Thoracic aorta (tissue), 2 donors: ENCODE measurements around the gene RBM33. TPM values are rescaled to one million over a fixed set of nuclear protein-coding genes. Genes with fewer than 3 reads are reported as not detected.

Experiments
- ATAC-seq: fragments of 150-250 bp; one replicate; pipeline ENCODE4 v1.8.0; 2017; ENCODE audit warnings: low read depth; ENCODE audit not compliant: insufficient number of reproducible peaks, low FRiP score
- DNase-seq: peaks from one replicate; pipeline ENCODE4 v3.0.0-alpha.2; 2020; ENCODE audit warnings: low spot score
- H3K27ac ChIP-seq, 2 donors: fragments of 200-600 bp; sonication (generic); 1 replicate in 1 of 2; 2 replicates in 1 of 2; pipeline ENCODE4 v1.5.1; 2016; ENCODE audit warnings: mild to moderate bottlenecking in 2 of 2, moderate library complexity in 2 of 2
- H3K27me3 ChIP-seq: fragments of 200-600 bp; sonication (generic); replicated peaks from 2 replicates; pipeline ENCODE4 v1.6.0; 2016; ENCODE audit warnings: mild to moderate bottlenecking; ENCODE audit not compliant: insufficient read depth
- H3K36me3 ChIP-seq: fragments of 200-600 bp; sonication (generic); one replicate; pipeline ENCODE4 v1.5.1; 2016
- H3K4me1 ChIP-seq, 2 donors: fragments of 200-600 bp; sonication (generic); 1 replicate in 1 of 2; 2 replicates in 1 of 2; pipeline versions ENCODE4 v1.5.1 to v1.6.0; 2016; ENCODE audit warnings: low read depth in 2 of 2, mild to moderate bottlenecking in 1 of 2; ENCODE audit not compliant: control insufficient read depth in 1 of 2
- H3K4me3 ChIP-seq: fragments of 200-600 bp; sonication (generic); 2 replicates; pipeline ENCODE4 v1.5.1; 2016; ENCODE audit warnings: mild to moderate bottlenecking
- H3K9me3 ChIP-seq: fragments of 200-600 bp; sonication (generic); 2 replicates; pipeline ENCODE4 v1.5.1; 2016
- total RNA-seq, 2 donors: library from RNA; depleted of rRNA; stranded (reverse); fragments of >200 nt; gene quantifications; one replicate each; pipeline versions ENCODE4 v1.1.0 to v1.2.3, GENCODE V29; 2016
- TF ChIP-seq, protein P1 (sequence below): fragments of 200-600 bp; sonication (generic); IDR thresholded peaks from one replicate; pipeline ENCODE4 v1.5.1; 2019; ENCODE audit warnings: antibody characterized with exemption

RBM33 gene
- total RNA-seq, 2 donors from 2014 or later, result 64.6 to 80.3 TPM

DNA sequence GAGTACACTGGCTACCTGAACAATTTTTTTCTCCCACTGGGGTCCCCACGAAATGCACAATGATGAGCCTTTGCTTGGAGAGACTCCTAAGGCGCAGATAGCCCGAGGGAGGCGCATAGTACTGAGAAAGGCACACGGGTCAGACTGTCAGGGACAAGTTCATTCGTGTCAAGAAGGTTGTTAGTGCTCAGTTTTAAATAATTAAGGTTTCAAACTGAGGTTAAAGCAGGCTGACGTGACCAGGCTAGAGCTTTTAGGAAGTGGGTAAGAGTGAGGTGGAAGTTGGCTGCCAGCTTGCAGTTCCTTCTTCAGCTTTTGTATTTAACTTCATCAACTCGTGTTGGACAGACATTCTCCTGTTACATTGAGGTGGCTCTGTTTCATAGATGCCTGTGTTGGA is 31.6 kb downstream of the RBM33 start:
- TF ChIP-seq, protein P1, sequence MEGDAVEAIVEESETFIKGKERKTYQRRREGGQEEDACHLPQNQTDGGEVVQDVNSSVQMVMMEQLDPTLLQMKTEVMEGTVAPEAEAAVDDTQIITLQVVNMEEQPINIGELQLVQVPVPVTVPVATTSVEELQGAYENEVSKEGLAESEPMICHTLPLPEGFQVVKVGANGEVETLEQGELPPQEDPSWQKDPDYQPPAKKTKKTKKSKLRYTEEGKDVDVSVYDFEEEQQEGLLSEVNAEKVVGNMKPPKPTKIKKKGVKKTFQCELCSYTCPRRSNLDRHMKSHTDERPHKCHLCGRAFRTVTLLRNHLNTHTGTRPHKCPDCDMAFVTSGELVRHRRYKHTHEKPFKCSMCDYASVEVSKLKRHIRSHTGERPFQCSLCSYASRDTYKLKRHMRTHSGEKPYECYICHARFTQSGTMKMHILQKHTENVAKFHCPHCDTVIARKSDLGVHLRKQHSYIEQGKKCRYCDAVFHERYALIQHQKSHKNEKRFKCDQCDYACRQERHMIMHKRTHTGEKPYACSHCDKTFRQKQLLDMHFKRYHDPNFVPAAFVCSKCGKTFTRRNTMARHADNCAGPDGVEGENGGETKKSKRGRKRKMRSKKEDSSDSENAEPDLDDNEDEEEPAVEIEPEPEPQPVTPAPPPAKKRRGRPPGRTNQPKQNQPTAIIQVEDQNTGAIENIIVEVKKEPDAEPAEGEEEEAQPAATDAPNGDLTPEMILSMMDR, result no peak
- H3K27ac ChIP-seq, result no peak overlapping the region
- H3K27me3 ChIP-seq, result no peaks in the 10 kb centered on the region
- ATAC-seq (no peak), DNase-seq (no peak)
- peaks cover 0 to 16% of the 10 kb centered on the region in 2 donors for H3K4me1 ChIP-seq
- H3K4me3 ChIP-seq, result no peak overlapping the region
- peaks cover 10% of the 10 kb centered on the region for H3K36me3 ChIP-seq
- H3K9me3 ChIP-seq, result no peaks in the 10 kb centered on the region

DNA sequence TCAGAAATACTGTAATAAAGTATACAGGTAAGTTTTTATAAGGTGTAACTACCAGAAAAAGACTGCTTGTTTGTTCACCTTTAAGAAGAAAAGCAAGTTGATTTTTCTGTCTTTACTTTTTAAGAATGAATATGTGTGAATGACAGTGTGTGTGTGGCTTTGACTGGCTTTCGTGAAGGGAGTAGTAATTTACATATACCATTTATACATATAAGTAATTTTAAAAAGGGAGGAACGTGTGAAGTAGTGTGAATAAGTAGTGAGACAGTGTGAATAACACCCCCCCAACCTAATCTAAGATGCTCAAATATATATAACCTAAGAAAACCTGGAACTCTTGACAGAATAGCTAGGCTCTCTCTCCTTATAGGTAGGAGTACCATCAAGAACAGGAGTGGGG is 33.2 kb downstream of the RBM33 start:
- TF ChIP-seq, protein P1, result no peak
- H3K4me1 ChIP-seq, result peaks cover 0 to 12% of the 10 kb centered on the region in 2 donors
- H3K4me3 ChIP-seq, result no peak overlapping the region
- no peaks in the 10 kb centered on the region for H3K9me3 ChIP-seq
- H3K36me3 ChIP-seq, result peaks cover 15% of the 10 kb centered on the region
- ATAC-seq (no peak), DNase-seq (no peak)
- H3K27ac ChIP-seq, result no peak overlapping the region
- H3K27me3 ChIP-seq, result no peaks in the 10 kb centered on the region

DNA sequence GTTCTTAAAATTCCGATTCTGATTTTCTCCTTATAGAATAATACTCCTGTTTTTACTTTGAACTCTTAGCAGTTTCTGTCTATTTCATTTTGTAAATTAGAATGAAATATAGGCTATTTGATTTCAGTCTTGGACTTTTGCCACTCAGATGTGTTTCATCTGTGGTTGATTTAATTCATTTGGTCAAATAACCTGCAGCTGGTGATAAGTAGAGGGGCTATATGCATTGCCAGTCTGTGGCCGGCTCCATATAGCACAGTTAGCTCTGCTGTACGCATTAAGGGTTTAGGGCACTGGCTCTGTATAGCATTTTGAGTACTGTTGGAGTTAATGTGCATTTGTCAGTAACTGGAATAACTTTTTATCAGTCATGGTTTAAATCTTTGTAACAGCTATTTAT is 35.7 kb downstream of the RBM33 start:
- TF ChIP-seq, protein P1, result no peak
- DNase-seq (no peak), ATAC-seq (no peak)
- Histone ChIP-seq H3K9me3 (no peaks in the 10 kb centered on the region), H3K27ac (no peak overlapping the region), H3K4me3 (no peak overlapping the region), H3K4me1 (peaks cover 0 to 12% of the 10 kb centered on the region in 2 donors), H3K36me3 (peaks cover 22% of the 10 kb centered on the region), H3K27me3 (no peaks in the 10 kb centered on the region)

DNA sequence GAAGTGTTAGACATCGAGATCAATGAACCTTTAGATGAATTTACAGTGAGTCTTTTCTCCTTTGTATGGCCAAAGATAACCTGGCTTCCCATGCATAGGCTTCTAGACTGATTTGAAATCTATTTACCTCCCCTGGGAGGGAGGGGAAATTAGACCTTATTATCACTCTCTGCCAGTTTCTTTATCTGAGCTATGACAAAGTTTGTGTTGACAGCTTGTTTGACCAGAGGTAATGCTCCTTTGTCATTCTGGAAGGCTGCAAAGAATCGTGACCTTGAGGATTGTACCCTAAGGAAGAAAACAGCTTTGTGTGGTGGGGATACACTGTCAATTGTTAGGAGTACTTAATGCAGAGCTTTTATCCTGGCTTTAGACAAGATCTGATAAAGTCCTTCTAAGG is 36.4 kb downstream of the RBM33 start:
- no peaks in the 10 kb centered on the region for H3K9me3 ChIP-seq
- peaks cover 22% of the 10 kb centered on the region for H3K36me3 ChIP-seq
- H3K27ac ChIP-seq, result no peak overlapping the region
- no peak for ATAC-seq
- TF ChIP-seq, protein P1, result no peak
- H3K4me3 ChIP-seq, result no peak overlapping the region
- no peak for DNase-seq
- H3K4me1 ChIP-seq, result peaks cover 0 to 11% of the 10 kb centered on the region in 2 donors
- H3K27me3 ChIP-seq, result no peaks in the 10 kb centered on the region

DNA sequence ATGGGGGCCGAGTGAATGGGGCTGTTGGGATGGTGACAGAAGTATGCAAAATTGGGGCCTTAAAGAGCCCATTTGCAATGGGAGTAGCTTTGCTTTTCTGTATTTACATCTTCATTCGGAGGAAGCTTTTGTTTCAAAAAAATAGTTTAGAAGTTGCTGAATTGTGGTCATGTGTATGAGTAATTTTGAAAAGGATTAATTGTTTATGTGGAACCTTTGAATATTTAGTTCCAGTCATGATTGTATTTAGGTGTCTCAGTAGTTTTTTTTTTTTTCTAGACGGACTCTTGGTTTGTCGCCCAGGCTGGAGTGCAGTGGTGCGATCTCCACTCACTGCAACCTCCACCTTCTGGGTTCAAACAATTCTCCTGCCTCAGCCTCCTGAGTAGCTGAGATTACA is 37.2 kb downstream of the RBM33 start:
- Histone ChIP-seq H3K36me3 (peaks cover 22% of the 10 kb centered on the region), H3K9me3 (no peaks in the 10 kb centered on the region), H3K27ac (no peak overlapping the region), H3K4me1 (peaks cover 0 to 5% of the 10 kb centered on the region in 2 donors), H3K4me3 (no peak overlapping the region), H3K27me3 (no peaks in the 10 kb centered on the region)
- no peak for DNase-seq
- TF ChIP-seq, protein P1, result no peak
- ATAC-seq, result no peak
